Gastroesophageal sphincter (tissue), 4 donors: Measurements from ENCODE around the gene PRKCZ. TPM values are rescaled to one million over a fixed set of nuclear protein-coding genes. Genes with fewer than 3 reads are reported as not detected.

Experiments used
- ATAC-seq: fragments of 150-250 bp; one replicate; pipeline ENCODE4 v1.9.1; 2016; ENCODE audit warnings: mild to moderate bottlenecking, moderate library complexity
- H3K27ac ChIP-seq, 4 donors: fragments of 200-600 bp; sonication (generic) in 3 of 4; 1 replicate in 3 of 4; 2 replicates in 1 of 4; pipeline ENCODE4 v1.5.1; 2016 to 2019
- H3K27me3 ChIP-seq: fragments of 200-600 bp; sonication (generic); one replicate; pipeline ENCODE4 v1.5.1; 2019
- H3K36me3 ChIP-seq, 2 donors: fragments of 200-600 bp; sonication (generic); one replicate each; pipeline ENCODE4 v1.5.1; 2019; ENCODE audit warnings: control low read depth in 1 of 2
- H3K4me1 ChIP-seq, 3 donors: fragments of 200-600 bp; sonication (generic); 1 replicate in 2 of 3; 2 replicates in 1 of 3; pipeline ENCODE4 v1.5.1; 2016 to 2019; ENCODE audit warnings: control low read depth in 2 of 3
- H3K4me3 ChIP-seq, 2 donors: fragments of 200-600 bp; sonication (generic); one replicate each; pipeline ENCODE4 v1.5.1; 2019; ENCODE audit warnings: mild to moderate bottlenecking in 1 of 2, moderate library complexity in 1 of 2
- H3K9me3 ChIP-seq, 3 donors: fragments of 200-600 bp; sonication (generic); one replicate each; pipeline ENCODE4 v1.5.1; 2017 to 2019; ENCODE audit warnings: control low read depth in 2 of 3
- EP300 ChIP-seq: sonication (generic); formaldehyde crosslinking; IDR thresholded peaks from one replicate; pipeline ENCODE4 v1.6.1; 2017; ENCODE audit warnings: antibody characterized with exemption, mild to moderate bottlenecking
- POLR2A ChIP-seq, 2 donors: fragments of 450-650 bp; IDR thresholded peaks; one replicate each; pipeline ENCODE4 v1.6.1; 2017; ENCODE audit warnings: antibody characterized with exemption in 2 of 2, mild to moderate bottlenecking in 2 of 2, moderate library complexity in 1 of 2
- POLR2AphosphoS5 ChIP-seq: sonication (generic); formaldehyde crosslinking; IDR thresholded peaks from one replicate; pipeline ENCODE4 v1.6.1; 2017; ENCODE audit warnings: antibody characterized with exemption
- WGBS, 2 donors: methylation state at CpG; one replicate each; pipeline ENCODE4 v1.1.5; 2018; ENCODE audit warnings: low coverage in 1 of 2; 5-methylcytosine and 5-hydroxymethylcytosine counted together
- total RNA-seq, 4 donors: library from RNA; depleted of rRNA; stranded (reverse); fragments of >200 nt; gene quantifications; one replicate each; pipeline ENCODE4 v1.1.0, GENCODE V29; 2016
- TF ChIP-seq, protein P1 (sequence below), 4 experiments: fragments of 200-600 bp in 2 of 4; fragments of 450-650 bp in 2 of 4; sonication (generic) in 1 of 4; IDR thresholded peaks; one replicate each; pipeline ENCODE4 v1.5.1; 2017 to 2019; ENCODE audit warnings: antibody characterized with exemption in 4 of 4, mild to moderate bottlenecking in 2 of 4, moderate library complexity in 2 of 4

PRKCZ gene
- total RNA-seq, 4 donors from 2014 or later, result 2.4 to 3.8 (median 2.9) TPM

- WGBS, 2 donors, result 60 to 83% methylated on average over 1 to 2 of the region's 28 CpGs
- H3K27me3 ChIP-seq, result peaks cover 21% of the 10 kb centered on the region
- no peaks in the 10 kb centered on the region for H3K4me1 ChIP-seq
- H3K4me3 ChIP-seq, result no peak overlapping the region
- ATAC-seq, result no peak
- no peak overlapping the region for H3K27ac ChIP-seq
- TF ChIP-seq, protein P1, sequence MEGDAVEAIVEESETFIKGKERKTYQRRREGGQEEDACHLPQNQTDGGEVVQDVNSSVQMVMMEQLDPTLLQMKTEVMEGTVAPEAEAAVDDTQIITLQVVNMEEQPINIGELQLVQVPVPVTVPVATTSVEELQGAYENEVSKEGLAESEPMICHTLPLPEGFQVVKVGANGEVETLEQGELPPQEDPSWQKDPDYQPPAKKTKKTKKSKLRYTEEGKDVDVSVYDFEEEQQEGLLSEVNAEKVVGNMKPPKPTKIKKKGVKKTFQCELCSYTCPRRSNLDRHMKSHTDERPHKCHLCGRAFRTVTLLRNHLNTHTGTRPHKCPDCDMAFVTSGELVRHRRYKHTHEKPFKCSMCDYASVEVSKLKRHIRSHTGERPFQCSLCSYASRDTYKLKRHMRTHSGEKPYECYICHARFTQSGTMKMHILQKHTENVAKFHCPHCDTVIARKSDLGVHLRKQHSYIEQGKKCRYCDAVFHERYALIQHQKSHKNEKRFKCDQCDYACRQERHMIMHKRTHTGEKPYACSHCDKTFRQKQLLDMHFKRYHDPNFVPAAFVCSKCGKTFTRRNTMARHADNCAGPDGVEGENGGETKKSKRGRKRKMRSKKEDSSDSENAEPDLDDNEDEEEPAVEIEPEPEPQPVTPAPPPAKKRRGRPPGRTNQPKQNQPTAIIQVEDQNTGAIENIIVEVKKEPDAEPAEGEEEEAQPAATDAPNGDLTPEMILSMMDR (IDR thresholded peaks at IDR 0.05), result no peak
- TF ChIP-seq EP300 (no peak), POLR2AphosphoS5 (no peak), POLR2A (IDR thresholded peaks at IDR 0.05) (no peak)
- H3K36me3 ChIP-seq, result no peaks in the 10 kb centered on the region
- peaks cover 0 to 19% (median 0%) of the 10 kb centered on the region in 3 donors for H3K9me3 ChIP-seq
Measured at GRCh38 chr1:2061065-2061778, 11.0 kb downstream of the PRKCZ start.

- Histone ChIP-seq H3K4me1 (no peaks in the 10 kb centered on the region), H3K9me3 (peaks cover 0 to 20% (median 0%) of the 10 kb centered on the region in 3 donors), H3K27ac (no peak overlapping the region), H3K4me3 (no peak overlapping the region), H3K36me3 (no peaks in the 10 kb centered on the region), H3K27me3 (peaks cover 45% of the 10 kb centered on the region)
- TF ChIP-seq POLR2A (IDR thresholded peaks at IDR 0.05) (no peak), EP300 (no peak), POLR2AphosphoS5 (no peak)
- TF ChIP-seq, protein P1 (IDR thresholded peaks at IDR 0.05), result no peak
- WGBS, 2 donors, result 87 to 93% methylated on average over 3 to 4 of the region's 4 CpGs
- ATAC-seq, result no peak
Measured at GRCh38 chr1:2065699-2066098, 15.5 kb downstream of the PRKCZ start.

GRCh38 chr1:2067393-2067792 is 17.2 kb downstream of the PRKCZ start:
- Histone ChIP-seq H3K9me3 (peaks cover 0 to 20% (median 0%) of the 10 kb centered on the region in 3 donors), H3K27ac (no peak overlapping the region), H3K36me3 (no peaks in the 10 kb centered on the region), H3K4me1 (no peaks in the 10 kb centered on the region), H3K27me3 (peaks cover 45% of the 10 kb centered on the region), H3K4me3 (no peak overlapping the region)
- WGBS, 2 donors, result 92 to 98% methylated on average over 5 to 8 of the region's 21 CpGs
- no peak for ATAC-seq
- TF ChIP-seq, protein P1 (IDR thresholded peaks at IDR 0.05), result no peak
- TF ChIP-seq POLR2A (IDR thresholded peaks at IDR 0.05), result no peak
- TF ChIP-seq POLR2AphosphoS5, result no peak
- TF ChIP-seq EP300, result no peak

DNA sequence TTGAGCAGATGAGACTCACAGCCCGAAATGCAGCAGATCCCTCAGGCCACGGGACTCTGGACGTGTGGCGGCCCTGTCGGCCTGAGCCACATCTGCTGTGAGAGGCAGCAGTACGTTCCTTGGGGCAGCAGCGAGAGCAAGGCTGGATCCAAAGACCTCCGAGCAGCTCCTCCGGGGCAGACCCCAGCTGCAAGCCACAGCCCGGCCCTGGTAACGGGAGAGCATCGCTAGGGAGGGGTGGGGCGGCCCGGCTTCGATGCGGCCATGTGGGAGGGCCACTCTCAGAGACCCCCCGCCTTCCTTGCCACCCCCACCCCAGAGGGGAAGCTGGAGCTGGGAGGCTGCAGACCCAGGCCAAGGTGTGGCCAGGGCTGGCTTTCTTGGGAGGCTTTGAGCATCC is 17.8 kb downstream of the PRKCZ start:
- peaks cover 0 to 20% (median 0%) of the 10 kb centered on the region in 3 donors for H3K9me3 ChIP-seq
- peaks cover 51% of the 10 kb centered on the region for H3K27me3 ChIP-seq
- no peak overlapping the region for H3K4me3 ChIP-seq
- no peaks in the 10 kb centered on the region for H3K36me3 ChIP-seq
- TF ChIP-seq, protein P1 (IDR thresholded peaks at IDR 0.05), result no peak
- TF ChIP-seq POLR2AphosphoS5 (no peak), POLR2A (IDR thresholded peaks at IDR 0.05) (no peak), EP300 (no peak)
- H3K27ac ChIP-seq, result no peak overlapping the region
- no CpG with 5 or more reads among the region's 17 CpGs for WGBS, 2 donors
- H3K4me1 ChIP-seq, result no peaks in the 10 kb centered on the region
- no peak for ATAC-seq

DNA sequence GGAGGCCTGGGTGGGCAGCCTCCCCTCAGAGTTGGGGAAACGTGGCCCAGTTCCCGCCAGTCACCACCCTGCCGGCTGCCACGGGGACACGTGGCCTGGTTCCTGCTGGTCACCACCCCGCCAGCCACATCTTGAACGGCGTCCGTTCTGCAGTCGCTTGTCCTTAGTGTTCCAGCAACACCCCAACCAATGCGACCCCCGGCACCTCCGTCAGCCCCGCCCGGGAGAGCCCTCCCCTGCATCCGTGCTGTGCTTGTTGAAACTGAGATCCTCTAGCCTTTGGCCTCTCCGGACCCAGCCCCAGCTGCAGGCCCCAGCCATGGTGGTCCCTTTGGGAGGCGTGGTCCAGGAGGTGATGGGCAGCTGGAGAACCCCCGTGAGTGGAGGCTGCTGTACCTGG is 18.7 kb downstream of the PRKCZ start:
- WGBS, 2 donors, result 100% methylated on average over 1 of the region's 19 CpGs; no CpG with 5 or more reads in 1 of the 2 donors
- Histone ChIP-seq H3K4me1 (no peaks in the 10 kb centered on the region), H3K36me3 (no peaks in the 10 kb centered on the region), H3K27ac (no peak overlapping the region), H3K4me3 (no peak overlapping the region), H3K9me3 (peaks cover 0 to 20% (median 0%) of the 10 kb centered on the region in 3 donors), H3K27me3 (peaks cover 60% of the 10 kb centered on the region)
- peak; percentile 10 for ATAC-seq
- TF ChIP-seq EP300 (no peak), POLR2A (IDR thresholded peaks at IDR 0.05) (no peak), POLR2AphosphoS5 (no peak)
- TF ChIP-seq, protein P1 (IDR thresholded peaks at IDR 0.05), result no peak
